Measurements from ENCODE around the gene KRAS.

- no peak for TF ChIP-seq CTCF (IDR thresholded peaks at IDR 0.05; ENCODE audit: low read depth, low read length)
- TF ChIP-seq EZH2phosphoT487 (IDR thresholded peaks at IDR 0.05; ENCODE audit: low read depth): no peak
These were observed 56.5 kb downstream of the KRAS start for GRCh38 chr12:25194214-25194613.
